Suppressor macrophage treated with lipopolysaccharide for 4 hours (primary cell): ENCODE results near the gene FAM53B.

Experiments
- DNase-seq: peaks from one replicate; pipeline ENCODE4 v3.0.0-alpha.2; 2020

FAM53B gene

GRCh38 chr10:124573726-124574455 is 170.3 kb downstream of the FAM53B start:
- no peak for DNase-seq

- DNase-seq = no peak
Measured at GRCh38 chr10:124572751-124573150, 171.4 kb downstream of the FAM53B start.

- no peak for DNase-seq
Measured at GRCh38 chr10:124570646-124571045, 173.5 kb downstream of the FAM53B start.

GRCh38 chr10:124569623-124570470 is 174.3 kb downstream of the FAM53B start:
- DNase-seq = no peak
